Testis (tissue), 3 donors: Measurements from ENCODE around the gene ROMO1. TPM values are rescaled to one million over a fixed set of nuclear protein-coding genes. Genes with fewer than 3 reads are reported as not detected.
"Not testable (repeated sequence)": the region's sequence is repeated elsewhere in the genome, so short reads cannot be mapped to it uniquely, and the experiment has no call there.

Experiments used
- DNase-seq: peaks from one replicate; pipeline ENCODE4 v3.0.0-alpha.2; 2019
- H3K27ac ChIP-seq, 2 donors: fragments of 200-600 bp; sonication (generic); one replicate each; pipeline ENCODE4 v1.5.1; 2019
- H3K27me3 ChIP-seq: fragments of 200-600 bp; sonication (generic); one replicate; pipeline ENCODE4 v1.5.1; 2019
- H3K36me3 ChIP-seq: fragments of 200-600 bp; sonication (generic); one replicate; pipeline ENCODE4 v1.5.1; 2017; ENCODE audit warnings: low read depth; ENCODE audit errors: missing control alignments
- H3K4me1 ChIP-seq: fragments of 200-600 bp; sonication (generic); one replicate; pipeline ENCODE4 v1.5.1; 2019
- H3K4me3 ChIP-seq, 2 donors: fragments of 200-600 bp; sonication (generic); one replicate each; pipeline ENCODE4 v1.5.1; 2017 to 2019
- H3K9me3 ChIP-seq: fragments of 200-600 bp; sonication (generic); one replicate; pipeline ENCODE4 v1.5.1; 2017
- POLR2A ChIP-seq: fragments of 450-650 bp; IDR thresholded peaks from one replicate; pipeline ENCODE4 v1.6.1; 2017; ENCODE audit warnings: antibody characterized with exemption, mild to moderate bottlenecking, moderate library complexity
- WGBS, 2 donors: methylation state at CpG; one replicate each; pipeline ENCODE4 v1.1.5; 2018; 5-methylcytosine and 5-hydroxymethylcytosine counted together
- intact Hi-C: fragments of 100-400 bp; cut with DNase I; formaldehyde crosslinking; loops from one replicate; pipeline ENCODE4 v1.15.1; 2023; ENCODE audit warnings: low total_unique reads
- polyA plus RNA-seq: library from polyadenylated mRNA; stranded (reverse); fragments of 350-450 nt; fragmentation: Illumina TruSeq; extraction: RNeasy Lipid Tissue Mini Kit (QIAGEN cat#74804); gene quantifications from one replicate; pipeline ENCODE4 v1.2.3, GENCODE V29; 2014; ENCODE audit warnings: low read depth, low replicate concordance; ENCODE audit not compliant: insufficient read depth
- total RNA-seq, 2 donors: library from RNA; depleted of rRNA; stranded (reverse); fragments of >200 nt; gene quantifications; one replicate each; pipeline ENCODE4 v1.2.3, GENCODE V29; 2016
- TF ChIP-seq, protein P1 (sequence below), 3 experiments: fragments of 450-650 bp in 2 of 3; fragments of 200-600 bp in 1 of 3; sonication (generic) in 1 of 3; IDR thresholded peaks; one replicate each; pipeline ENCODE4 v1.5.1; 2016 to 2019; ENCODE audit warnings: antibody characterized with exemption in 3 of 3, mild to moderate bottlenecking in 2 of 3, moderate library complexity in 1 of 3

Gene ROMO1
- total and polyA plus RNA-seq, 3 donors from 2014 or later, result 160 to 276 (median 200) TPM

DNA sequence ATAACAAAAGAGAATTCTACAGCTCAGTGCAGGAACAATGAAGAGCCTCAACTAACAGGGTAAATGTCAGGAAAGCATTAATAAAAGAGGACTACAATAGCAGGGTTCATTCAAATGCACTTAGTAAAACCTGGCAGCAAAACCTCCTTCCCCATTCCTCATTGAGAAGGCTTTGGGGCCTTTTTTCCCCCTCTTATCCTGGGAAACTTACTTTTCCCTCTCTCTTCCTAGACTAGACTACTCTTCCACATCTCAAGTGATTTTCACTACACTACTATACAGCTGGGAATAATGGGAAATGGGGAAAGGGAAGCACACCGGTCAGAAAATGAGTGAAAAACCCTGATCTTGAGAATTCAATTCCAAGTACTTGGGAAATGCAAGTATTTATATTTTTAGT is 10.1 kb downstream of the ROMO1 start:
- intact Hi-C loops, result no loop called here
- Histone ChIP-seq H3K27ac (no peak overlapping the region), H3K4me1 (no peaks in the 10 kb centered on the region), H3K27me3 (no peaks in the 10 kb centered on the region), H3K36me3 (peaks cover 7% of the 10 kb centered on the region), H3K9me3 (no peaks in the 10 kb centered on the region), H3K4me3 (no peak overlapping the region)
- no peak for DNase-seq
- WGBS, 2 donors, result 86 to 88% methylated on average over 1 of the region's 1 CpG
- TF ChIP-seq POLR2A, result no peak
- TF ChIP-seq, protein P1, sequence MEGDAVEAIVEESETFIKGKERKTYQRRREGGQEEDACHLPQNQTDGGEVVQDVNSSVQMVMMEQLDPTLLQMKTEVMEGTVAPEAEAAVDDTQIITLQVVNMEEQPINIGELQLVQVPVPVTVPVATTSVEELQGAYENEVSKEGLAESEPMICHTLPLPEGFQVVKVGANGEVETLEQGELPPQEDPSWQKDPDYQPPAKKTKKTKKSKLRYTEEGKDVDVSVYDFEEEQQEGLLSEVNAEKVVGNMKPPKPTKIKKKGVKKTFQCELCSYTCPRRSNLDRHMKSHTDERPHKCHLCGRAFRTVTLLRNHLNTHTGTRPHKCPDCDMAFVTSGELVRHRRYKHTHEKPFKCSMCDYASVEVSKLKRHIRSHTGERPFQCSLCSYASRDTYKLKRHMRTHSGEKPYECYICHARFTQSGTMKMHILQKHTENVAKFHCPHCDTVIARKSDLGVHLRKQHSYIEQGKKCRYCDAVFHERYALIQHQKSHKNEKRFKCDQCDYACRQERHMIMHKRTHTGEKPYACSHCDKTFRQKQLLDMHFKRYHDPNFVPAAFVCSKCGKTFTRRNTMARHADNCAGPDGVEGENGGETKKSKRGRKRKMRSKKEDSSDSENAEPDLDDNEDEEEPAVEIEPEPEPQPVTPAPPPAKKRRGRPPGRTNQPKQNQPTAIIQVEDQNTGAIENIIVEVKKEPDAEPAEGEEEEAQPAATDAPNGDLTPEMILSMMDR (IDR thresholded peaks at IDR 0.05), result no peak

DNA sequence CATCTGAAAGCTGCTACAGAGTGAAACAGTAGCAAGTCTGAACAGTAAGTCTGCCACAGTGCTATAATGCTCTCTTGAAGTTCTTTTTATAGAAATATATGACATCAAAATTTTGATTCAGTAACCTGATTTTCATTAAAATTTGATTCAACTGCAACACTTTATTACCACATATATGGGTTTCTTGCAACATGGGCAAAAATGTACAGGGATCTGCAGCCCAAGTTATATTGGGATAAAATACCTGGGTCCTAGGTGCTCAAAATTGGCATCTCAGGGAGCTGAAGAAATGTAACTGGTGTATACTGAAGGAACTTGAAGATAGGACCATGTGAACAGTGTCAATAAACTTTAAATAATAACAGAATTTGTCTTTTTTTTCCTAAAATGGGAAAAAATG is 10.8 kb downstream of the ROMO1 start:
- Histone ChIP-seq H3K36me3 (peaks cover 7% of the 10 kb centered on the region), H3K4me3 (no peak overlapping the region), H3K27ac (no peak overlapping the region), H3K27me3 (no peaks in the 10 kb centered on the region), H3K4me1 (no peaks in the 10 kb centered on the region), H3K9me3 (no peaks in the 10 kb centered on the region)
- TF ChIP-seq POLR2A, result no peak
- TF ChIP-seq, protein P1 (IDR thresholded peaks at IDR 0.05), result no peak
- DNase-seq, result no peak
- intact Hi-C loops, result no loop called here

DNA sequence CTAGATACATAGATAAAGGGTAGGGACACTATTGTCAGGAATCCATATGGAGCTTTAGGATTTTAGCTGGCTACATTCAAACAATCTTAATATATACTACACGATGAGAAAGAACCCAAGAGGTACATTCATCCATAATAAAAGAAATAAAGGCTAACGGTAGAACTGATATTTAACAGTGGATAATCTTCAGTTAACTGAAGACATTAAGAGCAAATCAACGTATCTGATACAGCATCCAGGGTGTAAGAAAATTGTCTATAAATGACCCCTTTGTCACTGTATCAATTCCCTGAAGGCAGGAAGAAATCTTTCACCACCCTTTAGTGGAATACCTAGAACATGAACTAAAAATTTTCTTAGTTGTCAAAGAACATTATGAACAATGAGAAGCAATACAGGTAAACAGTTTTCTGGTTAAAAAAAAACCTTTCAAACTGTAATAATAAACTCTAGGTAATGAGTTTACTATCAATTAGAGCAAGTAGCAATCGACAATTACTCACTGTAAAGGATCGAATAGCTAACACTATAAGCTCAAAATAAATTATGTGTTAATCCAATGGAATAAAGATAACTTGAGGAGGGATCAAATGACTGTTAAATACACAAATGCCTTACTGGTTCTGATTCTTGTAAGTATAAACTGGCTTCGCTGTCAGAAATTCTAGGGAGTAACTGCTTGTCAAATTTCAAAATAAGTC is 11.8 kb downstream of the ROMO1 start:
- Histone ChIP-seq H3K27ac (no peak overlapping the region), H3K36me3 (peaks cover 5% of the 10 kb centered on the region), H3K4me1 (no peaks in the 10 kb centered on the region), H3K4me3 (no peak overlapping the region), H3K27me3 (no peaks in the 10 kb centered on the region), H3K9me3 (no peaks in the 10 kb centered on the region)
- WGBS, 2 donors, result 66 to 71% methylated on average over 6 of the region's 6 CpGs
- TF ChIP-seq, protein P1 (IDR thresholded peaks at IDR 0.05), result no peak
- no peak for TF ChIP-seq POLR2A
- no peak for DNase-seq
- intact Hi-C loops, result no loop called here

DNA sequence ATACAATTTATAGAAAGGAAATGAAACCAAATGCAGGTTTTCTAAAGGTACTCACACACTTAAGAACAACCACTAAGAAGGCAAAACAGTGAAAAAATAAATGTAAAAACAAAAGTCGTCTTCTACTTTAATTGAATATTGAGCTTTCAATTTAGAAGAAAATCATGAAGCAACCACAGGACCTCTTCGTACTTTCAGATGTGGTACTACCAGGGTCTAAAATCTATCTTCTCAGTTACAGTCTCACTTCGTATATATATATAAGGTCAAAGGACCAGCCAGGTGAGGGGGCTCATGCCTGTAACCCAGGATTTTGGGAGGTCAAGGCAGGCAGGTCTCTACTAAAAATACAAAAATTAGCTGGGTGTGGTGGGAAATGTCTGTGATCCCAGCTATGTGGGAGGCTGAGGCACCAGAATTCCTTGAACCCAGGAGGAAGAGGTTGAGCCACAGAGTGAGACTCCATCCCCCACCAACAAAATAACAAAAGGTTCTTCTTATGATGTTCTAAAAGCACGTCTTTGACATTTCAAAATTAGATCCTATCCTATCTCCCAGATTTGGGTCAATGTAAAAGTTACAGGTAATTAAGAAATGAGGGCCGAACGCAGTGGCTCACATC is 12.5 kb downstream of the ROMO1 start:
- intact Hi-C loops, result no loop called here
- Histone ChIP-seq H3K36me3 (no peaks in the 10 kb centered on the region), H3K9me3 (no peaks in the 10 kb centered on the region), H3K4me3 (no peak overlapping the region), H3K4me1 (no peaks in the 10 kb centered on the region), H3K27me3 (no peaks in the 10 kb centered on the region), H3K27ac (no peak overlapping the region)
- 65 to 67% methylated on average over 6 of the region's 6 CpGs for WGBS, 2 donors
- no peak for TF ChIP-seq POLR2A
- TF ChIP-seq, protein P1 (IDR thresholded peaks at IDR 0.05), result no peak
- no peak for DNase-seq

DNA sequence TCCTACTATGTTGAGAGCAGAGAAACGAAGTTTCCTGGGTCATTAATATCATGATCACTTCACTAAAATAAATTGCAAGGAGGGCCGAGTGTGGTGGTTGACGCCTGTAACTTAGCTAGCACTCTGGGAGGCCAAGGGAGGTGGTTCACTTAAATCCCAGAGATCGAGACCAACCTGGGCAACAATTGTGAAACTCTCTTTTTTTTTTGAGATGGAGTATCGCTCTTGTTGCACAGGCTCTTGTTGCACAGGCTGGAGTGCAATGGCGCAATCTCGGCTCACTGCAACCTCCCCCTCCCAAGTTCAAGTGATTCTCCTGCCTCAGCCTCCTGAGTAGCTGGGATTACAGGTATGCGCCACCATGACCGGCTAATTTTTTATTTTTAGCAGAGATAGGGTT is 13.9 kb downstream of the ROMO1 start:
- H3K27me3 ChIP-seq, H3K4me3 ChIP-seq, H3K4me1 ChIP-seq, intact Hi-C loops, H3K9me3 ChIP-seq, DNase-seq, H3K27ac ChIP-seq, H3K36me3 ChIP-seq: not testable (repeated sequence)
- 87 to 93% methylated on average over 8 to 9 of the region's 9 CpGs for WGBS, 2 donors
